ENCODE data around the gene TMEM176A. TPM values are rescaled to one million over a fixed set of nuclear protein-coding genes. Genes with fewer than 3 reads are reported as not detected.

The TMEM176A gene
- total RNA-seq, 1 donor from 2014 or later: 11.0 TPM

- H3K4me1 ChIP-seq (ENCODE audit: control insufficient read depth in 3 of 3, insufficient read depth in 3 of 3, low read length in 3 of 3): peaks cover 0 to 8% (median 4%) of the 10 kb centered on the region in 3 donors
- peak within 1 kb of the TSS; percentile 45 to 70 (median 62) for H3K9ac ChIP-seq (ENCODE audit: low read depth in 1 of 3, low read length in 3 of 3)
- peaks cover 20 to 35% (median 20%) of the 10 kb centered on the region in 3 donors for H3K27me3 ChIP-seq (ENCODE audit: control insufficient read depth in 3 of 3, insufficient read depth in 3 of 3, low read length in 3 of 3)
- peaks cover 0 to 10% (median 0%) of the 10 kb centered on the region in 3 donors for H3K36me3 ChIP-seq (ENCODE audit: control insufficient read depth in 3 of 3, insufficient read depth in 3 of 3, low read length in 3 of 3)
- H3K4me3 ChIP-seq (ENCODE audit: low read length in 3 of 3): peak within 1 kb of the TSS; percentile 51 to 65 (median 60)
- H3K9me3 ChIP-seq (ENCODE audit: control insufficient read depth in 3 of 3, low read length in 3 of 3): peaks cover 0 to 2% (median 0%) of the 10 kb centered on the region in 3 donors
- peak within 1 kb of the TSS; percentile 40 for H3K27ac ChIP-seq (ENCODE audit: low read depth, low read length)
Measured at GRCh38 chr7:150799741-150800580, 608 bp upstream of the TMEM176A start, which contains the start of gene TMEM176B. TMEM176B (minus strand) TSS chr7:150800364; CDS start chr7:150796569, 3,795 bp downstream.

- Histone ChIP-seq H3K36me3 (ENCODE audit: control insufficient read depth in 3 of 3, insufficient read depth in 3 of 3, low read length in 3 of 3) (peaks cover 0 to 12% (median 0%) of the 10 kb centered on the region in 3 donors), H3K4me3 (ENCODE audit: low read length in 3 of 3) (peak overlapping the region; percentile 49 to 60 (median 55)), H3K9ac (ENCODE audit: low read depth in 1 of 3, low read length in 3 of 3) (peak overlapping the region in 2 of 3 donors; percentile 23 to 60), H3K9me3 (ENCODE audit: control insufficient read depth in 3 of 3, low read length in 3 of 3) (peaks cover 0 to 7% (median 6%) of the 10 kb centered on the region in 3 donors), H3K4me1 (ENCODE audit: control insufficient read depth in 3 of 3, insufficient read depth in 3 of 3, low read length in 3 of 3) (peaks cover 0 to 8% (median 4%) of the 10 kb centered on the region in 3 donors), H3K27ac (ENCODE audit: low read depth, low read length) (peak overlapping the region; percentile 36), H3K27me3 (ENCODE audit: control insufficient read depth in 3 of 3, insufficient read depth in 3 of 3, low read length in 3 of 3) (peaks cover 20 to 34% (median 20%) of the 10 kb centered on the region in 3 donors)
Measured at GRCh38 chr7:150801242-150801945, 825 bp downstream of the TMEM176A start.

- H3K4me3 ChIP-seq (ENCODE audit: low read length in 3 of 3): peak overlapping the region in 1 of 3 donors; percentile 43
- H3K27ac ChIP-seq (ENCODE audit: low read depth, low read length): no peak overlapping the region
Measured at GRCh38 chr7:150801946-150802771, 1.6 kb downstream of the TMEM176A start.

GRCh38 chr7:150803161-150803860, 2.7 kb downstream of the TMEM176A start:
- H3K27ac ChIP-seq (ENCODE audit: low read depth, low read length): no peak overlapping the region
- peaks cover 0 to 9% (median 6%) of the 10 kb centered on the region in 3 donors for H3K9me3 ChIP-seq (ENCODE audit: control insufficient read depth in 3 of 3, low read length in 3 of 3)
- H3K36me3 ChIP-seq (ENCODE audit: control insufficient read depth in 3 of 3, insufficient read depth in 3 of 3, low read length in 3 of 3): peaks cover 0 to 11% (median 0%) of the 10 kb centered on the region in 3 donors
- no peak overlapping the region for H3K9ac ChIP-seq (ENCODE audit: low read depth in 1 of 3, low read length in 3 of 3)
- peaks cover 20 to 33% (median 20%) of the 10 kb centered on the region in 3 donors for H3K27me3 ChIP-seq (ENCODE audit: control insufficient read depth in 3 of 3, insufficient read depth in 3 of 3, low read length in 3 of 3)
- H3K4me3 ChIP-seq (ENCODE audit: low read length in 3 of 3): no peak overlapping the region
- peaks cover 0 to 8% (median 4%) of the 10 kb centered on the region in 3 donors for H3K4me1 ChIP-seq (ENCODE audit: control insufficient read depth in 3 of 3, insufficient read depth in 3 of 3, low read length in 3 of 3)

More at GRCh38 chr7:150801946-150802771, 1.6 kb downstream of the TMEM176A start:
- Histone ChIP-seq H3K9ac (ENCODE audit: low read depth in 1 of 3, low read length in 3 of 3) (no peak overlapping the region), H3K36me3 (ENCODE audit: control insufficient read depth in 3 of 3, insufficient read depth in 3 of 3, low read length in 3 of 3) (peaks cover 0 to 11% (median 0%) of the 10 kb centered on the region in 3 donors), H3K4me1 (ENCODE audit: control insufficient read depth in 3 of 3, insufficient read depth in 3 of 3, low read length in 3 of 3) (peaks cover 0 to 8% (median 4%) of the 10 kb centered on the region in 3 donors), H3K27me3 (ENCODE audit: control insufficient read depth in 3 of 3, insufficient read depth in 3 of 3, low read length in 3 of 3) (peaks cover 20 to 33% (median 20%) of the 10 kb centered on the region in 3 donors), H3K9me3 (ENCODE audit: control insufficient read depth in 3 of 3, low read length in 3 of 3) (peaks cover 0 to 9% (median 6%) of the 10 kb centered on the region in 3 donors)

GRCh38 chr7:150804802-150805201, 4.2 kb downstream of the TMEM176A start:
- Histone ChIP-seq H3K27me3 (ENCODE audit: control insufficient read depth in 3 of 3, insufficient read depth in 3 of 3, low read length in 3 of 3) (peaks cover 19 to 26% (median 20%) of the 10 kb centered on the region in 3 donors), H3K9me3 (ENCODE audit: control insufficient read depth in 3 of 3, low read length in 3 of 3) (peaks cover 0 to 9% (median 6%) of the 10 kb centered on the region in 3 donors), H3K27ac (ENCODE audit: low read depth, low read length) (no peak overlapping the region), H3K36me3 (ENCODE audit: control insufficient read depth in 3 of 3, insufficient read depth in 3 of 3, low read length in 3 of 3) (peaks cover 0 to 11% (median 0%) of the 10 kb centered on the region in 3 donors), H3K9ac (ENCODE audit: low read depth in 1 of 3, low read length in 3 of 3) (no peak overlapping the region), H3K4me3 (ENCODE audit: low read length in 3 of 3) (no peak overlapping the region), H3K4me1 (ENCODE audit: control insufficient read depth in 3 of 3, insufficient read depth in 3 of 3, low read length in 3 of 3) (peaks cover 0 to 8% (median 4%) of the 10 kb centered on the region in 3 donors)

GRCh38 chr7:150805864-150806263, 5.3 kb downstream of the TMEM176A start:
- peaks cover 0 to 9% (median 6%) of the 10 kb centered on the region in 3 donors for H3K9me3 ChIP-seq (ENCODE audit: control insufficient read depth in 3 of 3, low read length in 3 of 3)
- peaks cover 13 to 17% (median 15%) of the 10 kb centered on the region in 3 donors for H3K27me3 ChIP-seq (ENCODE audit: control insufficient read depth in 3 of 3, insufficient read depth in 3 of 3, low read length in 3 of 3)

GRCh38 chr7:150806454-150806853, 5.9 kb downstream of the TMEM176A start:
- Histone ChIP-seq H3K9ac (ENCODE audit: low read depth in 1 of 3, low read length in 3 of 3) (no peak overlapping the region), H3K27ac (ENCODE audit: low read depth, low read length) (no peak overlapping the region), H3K27me3 (ENCODE audit: control insufficient read depth in 3 of 3, insufficient read depth in 3 of 3, low read length in 3 of 3) (peaks cover 7 to 12% (median 11%) of the 10 kb centered on the region in 3 donors), H3K4me3 (ENCODE audit: low read length in 3 of 3) (no peak overlapping the region), H3K36me3 (ENCODE audit: control insufficient read depth in 3 of 3, insufficient read depth in 3 of 3, low read length in 3 of 3) (peaks cover 0 to 11% (median 0%) of the 10 kb centered on the region in 3 donors), H3K4me1 (ENCODE audit: control insufficient read depth in 3 of 3, insufficient read depth in 3 of 3, low read length in 3 of 3) (peaks cover 0 to 5% (median 0%) of the 10 kb centered on the region in 3 donors), H3K9me3 (ENCODE audit: control insufficient read depth in 3 of 3, low read length in 3 of 3) (peaks cover 0 to 9% (median 6%) of the 10 kb centered on the region in 3 donors)

More at GRCh38 chr7:150805864-150806263, 5.3 kb downstream of the TMEM176A start:
- no peak overlapping the region for H3K27ac ChIP-seq (ENCODE audit: low read depth, low read length)
- peaks cover 0 to 11% (median 0%) of the 10 kb centered on the region in 3 donors for H3K36me3 ChIP-seq (ENCODE audit: control insufficient read depth in 3 of 3, insufficient read depth in 3 of 3, low read length in 3 of 3)
- H3K4me1 ChIP-seq (ENCODE audit: control insufficient read depth in 3 of 3, insufficient read depth in 3 of 3, low read length in 3 of 3): peaks cover 0 to 5% (median 2%) of the 10 kb centered on the region in 3 donors
- no peak overlapping the region for H3K9ac ChIP-seq (ENCODE audit: low read depth in 1 of 3, low read length in 3 of 3)
- peak overlapping the region in 1 of 3 donors; percentile 52 for H3K4me3 ChIP-seq (ENCODE audit: low read length in 3 of 3)

- Histone ChIP-seq H3K27me3 (ENCODE audit: control insufficient read depth in 3 of 3, insufficient read depth in 3 of 3, low read length in 3 of 3) (peaks cover 3 to 8% (median 7%) of the 10 kb centered on the region in 3 donors), H3K4me3 (ENCODE audit: low read length in 3 of 3) (no peak overlapping the region), H3K36me3 (ENCODE audit: control insufficient read depth in 3 of 3, insufficient read depth in 3 of 3, low read length in 3 of 3) (peaks cover 0 to 11% (median 0%) of the 10 kb centered on the region in 3 donors), H3K9ac (ENCODE audit: low read depth in 1 of 3, low read length in 3 of 3) (no peak overlapping the region), H3K4me1 (ENCODE audit: control insufficient read depth in 3 of 3, insufficient read depth in 3 of 3, low read length in 3 of 3) (peaks cover 0 to 5% (median 0%) of the 10 kb centered on the region in 3 donors), H3K9me3 (ENCODE audit: control insufficient read depth in 3 of 3, low read length in 3 of 3) (peaks cover 0 to 9% (median 6%) of the 10 kb centered on the region in 3 donors), H3K27ac (ENCODE audit: low read depth, low read length) (no peak overlapping the region)
Measured at GRCh38 chr7:150806863-150807262, 6.3 kb downstream of the TMEM176A start.
